Activated CD8-positive, alpha-beta memory T cell treated with anti-CD3 and anti-CD28 coated beads, Interleukin-2, amount 50 U/mL, for 4 hours (primary cell): Measurements from ENCODE around the gene IFNAR1.

Experiments used
- DNase-seq: peaks from one replicate; pipeline ENCODE4 v3.0.0-alpha.2; 2020

Gene IFNAR1

GRCh38 chr21:33324291-33325221, at the start of gene IFNAR1:
Gene IFNAR1 (plus strand): TSS chr21:33324970. CDS start chr21:33325056, 86 bp downstream.
- DNase-seq, result peak; percentile 98

GRCh38 chr21:33278721-33279120, 46.0 kb upstream of the IFNAR1 start:
- no peak for DNase-seq

GRCh38 chr21:33279330-33279820, 45.4 kb upstream of the IFNAR1 start:
- DNase-seq, result no peak

- DNase-seq, result no peak
Measured at GRCh38 chr21:33281096-33281652, 43.6 kb upstream of the IFNAR1 start.

GRCh38 chr21:33283203-33283602, 41.6 kb upstream of the IFNAR1 start:
- DNase-seq, result no peak

GRCh38 chr21:33286076-33286475, 38.7 kb upstream of the IFNAR1 start:
- DNase-seq, result no peak

- DNase-seq, result no peak
Measured at GRCh38 chr21:33286600-33287456, 37.9 kb upstream of the IFNAR1 start.

GRCh38 chr21:33289199-33289819, 35.5 kb upstream of the IFNAR1 start:
- DNase-seq, result no peak

GRCh38 chr21:33290441-33290840, 34.3 kb upstream of the IFNAR1 start:
- no peak for DNase-seq

GRCh38 chr21:33291686-33292085, 33.1 kb upstream of the IFNAR1 start:
- DNase-seq, result no peak

GRCh38 chr21:33292724-33293123, 32.0 kb upstream of the IFNAR1 start:
- no peak for DNase-seq

GRCh38 chr21:33293136-33293535, 31.6 kb upstream of the IFNAR1 start:
- no peak for DNase-seq

- no peak for DNase-seq
Measured at GRCh38 chr21:33293811-33294216, 31.0 kb upstream of the IFNAR1 start.

- DNase-seq, result no peak
Measured at GRCh38 chr21:33296156-33296555, 28.6 kb upstream of the IFNAR1 start.

- DNase-seq, result peak; percentile 32
Measured at GRCh38 chr21:33299181-33299752, 25.5 kb upstream of the IFNAR1 start.

GRCh38 chr21:33300701-33301631, 23.8 kb upstream of the IFNAR1 start:
- no peak for DNase-seq

GRCh38 chr21:33301632-33302002, 23.2 kb upstream of the IFNAR1 start:
- DNase-seq, result no peak

- no peak for DNase-seq
Measured at GRCh38 chr21:33302055-33302454, 22.7 kb upstream of the IFNAR1 start.

- DNase-seq, result no peak
Measured at GRCh38 chr21:33302796-33303195, 22.0 kb upstream of the IFNAR1 start.

GRCh38 chr21:33305344-33305671, 19.5 kb upstream of the IFNAR1 start:
- DNase-seq, result no peak

GRCh38 chr21:33305938-33306337, 18.8 kb upstream of the IFNAR1 start:
- DNase-seq, result no peak
